GM12872 (cell line): ENCODE results near the gene AS3MT.

Source experiments
- TF ChIP-seq, protein P1 (sequence below): IDR thresholded peaks from 3 replicates; pipeline ENCODE4 v1.5.1; 2011; ENCODE audit warnings: low read depth, mild to moderate bottlenecking, low read length, moderate library complexity; ENCODE audit not compliant: insufficient read depth

The AS3MT gene

GRCh38 chr10:102935939-102936605, 66.8 kb downstream of the AS3MT start:
- TF ChIP-seq, protein P1, sequence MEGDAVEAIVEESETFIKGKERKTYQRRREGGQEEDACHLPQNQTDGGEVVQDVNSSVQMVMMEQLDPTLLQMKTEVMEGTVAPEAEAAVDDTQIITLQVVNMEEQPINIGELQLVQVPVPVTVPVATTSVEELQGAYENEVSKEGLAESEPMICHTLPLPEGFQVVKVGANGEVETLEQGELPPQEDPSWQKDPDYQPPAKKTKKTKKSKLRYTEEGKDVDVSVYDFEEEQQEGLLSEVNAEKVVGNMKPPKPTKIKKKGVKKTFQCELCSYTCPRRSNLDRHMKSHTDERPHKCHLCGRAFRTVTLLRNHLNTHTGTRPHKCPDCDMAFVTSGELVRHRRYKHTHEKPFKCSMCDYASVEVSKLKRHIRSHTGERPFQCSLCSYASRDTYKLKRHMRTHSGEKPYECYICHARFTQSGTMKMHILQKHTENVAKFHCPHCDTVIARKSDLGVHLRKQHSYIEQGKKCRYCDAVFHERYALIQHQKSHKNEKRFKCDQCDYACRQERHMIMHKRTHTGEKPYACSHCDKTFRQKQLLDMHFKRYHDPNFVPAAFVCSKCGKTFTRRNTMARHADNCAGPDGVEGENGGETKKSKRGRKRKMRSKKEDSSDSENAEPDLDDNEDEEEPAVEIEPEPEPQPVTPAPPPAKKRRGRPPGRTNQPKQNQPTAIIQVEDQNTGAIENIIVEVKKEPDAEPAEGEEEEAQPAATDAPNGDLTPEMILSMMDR = no peak

- TF ChIP-seq, protein P1 = no peak
These were observed 72.1 kb downstream of the AS3MT start for GRCh38 chr10:102941401-102941800.

DNA sequence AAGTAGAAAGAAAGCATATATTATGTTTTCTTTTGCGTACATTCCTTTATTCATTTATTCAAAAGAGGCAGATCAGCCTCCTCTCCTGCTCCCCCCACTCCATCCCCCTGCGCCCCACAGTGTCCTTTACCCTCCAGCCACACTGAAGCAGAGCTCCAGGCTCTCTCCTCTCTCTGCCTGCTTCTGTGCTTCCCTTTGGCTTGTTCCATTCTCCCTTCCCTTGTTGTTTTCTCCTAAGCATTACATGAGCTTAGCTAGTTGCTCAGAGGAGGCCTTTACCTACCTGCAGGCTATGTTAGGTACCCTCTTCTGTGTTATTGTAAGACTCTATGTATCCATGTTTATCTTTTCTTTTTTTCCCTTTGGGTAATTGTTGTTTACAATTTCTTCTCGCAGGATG, 76.2 kb downstream of the AS3MT start:
- TF ChIP-seq, protein P1 = no peak

GRCh38 chr10:102945962-102946361, 76.7 kb downstream of the AS3MT start:
- TF ChIP-seq, protein P1 = no peak

- TF ChIP-seq, protein P1 = no peak
These were observed 77.7 kb downstream of the AS3MT start for GRCh38 chr10:102946992-102947391.

- TF ChIP-seq, protein P1 = no peak
These were observed 78.9 kb downstream of the AS3MT start for GRCh38 chr10:102948176-102948575.

GRCh38 chr10:102948786-102949185, 79.5 kb downstream of the AS3MT start:
- TF ChIP-seq, protein P1 = no peak

- TF ChIP-seq, protein P1 = no peak
These were observed 80.6 kb downstream of the AS3MT start for GRCh38 chr10:102949916-102950315.
